ENCODE data around the gene SUMF2.
"Not testable (repeated sequence)": the region's sequence is repeated elsewhere in the genome, so short reads cannot be mapped to it uniquely, and the experiment has no call there.

The SUMF2 gene

GRCh38 chr7:56062382-56062781, 1.7 kb upstream of the SUMF2 start:
- DNase-seq (ENCODE audit: low read depth in 1 of 2, low spot score in 1 of 2): no peak

- DNase-seq (ENCODE audit: low read depth in 1 of 2, low spot score in 1 of 2): no peak
Measured at GRCh38 chr7:56063500-56063881, 595 bp upstream of the SUMF2 start.

- not testable (repeated sequence) for DNase-seq (ENCODE audit: low read depth in 1 of 2, low spot score in 1 of 2)
Measured at GRCh38 chr7:56066376-56066775, 2.3 kb downstream of the SUMF2 start.

DNA sequence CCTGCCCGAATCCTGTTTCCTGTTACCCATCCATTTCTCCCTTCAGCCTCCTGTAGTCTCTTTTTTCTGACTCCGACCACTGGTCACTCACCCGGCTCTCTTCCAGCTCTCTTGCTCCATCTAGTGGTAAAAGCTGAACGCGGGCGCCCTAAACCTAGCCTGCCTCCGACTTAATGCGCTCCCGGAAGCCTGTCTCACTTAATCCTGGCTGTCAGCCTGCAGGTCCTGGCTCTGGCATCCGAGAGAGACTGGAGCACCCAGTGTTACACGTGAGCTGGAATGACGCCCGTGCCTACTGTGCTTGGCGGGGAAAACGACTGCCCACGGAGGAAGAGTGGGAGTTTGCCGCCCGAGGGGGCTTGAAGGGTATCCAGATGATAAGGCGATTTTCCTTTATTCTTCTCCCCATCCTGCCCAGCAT, 10.3 kb downstream of the SUMF2 start:
- peak; percentile 34 to 35 for DNase-seq (ENCODE audit: low read depth in 1 of 2, low spot score in 1 of 2)

- DNase-seq (ENCODE audit: low read depth in 1 of 2, low spot score in 1 of 2): no peak
Measured at GRCh38 chr7:56077681-56078080, 13.6 kb downstream of the SUMF2 start.

- DNase-seq (ENCODE audit: low read depth in 1 of 2, low spot score in 1 of 2): no peak
Measured at GRCh38 chr7:56078196-56078595, 14.1 kb downstream of the SUMF2 start.

DNA sequence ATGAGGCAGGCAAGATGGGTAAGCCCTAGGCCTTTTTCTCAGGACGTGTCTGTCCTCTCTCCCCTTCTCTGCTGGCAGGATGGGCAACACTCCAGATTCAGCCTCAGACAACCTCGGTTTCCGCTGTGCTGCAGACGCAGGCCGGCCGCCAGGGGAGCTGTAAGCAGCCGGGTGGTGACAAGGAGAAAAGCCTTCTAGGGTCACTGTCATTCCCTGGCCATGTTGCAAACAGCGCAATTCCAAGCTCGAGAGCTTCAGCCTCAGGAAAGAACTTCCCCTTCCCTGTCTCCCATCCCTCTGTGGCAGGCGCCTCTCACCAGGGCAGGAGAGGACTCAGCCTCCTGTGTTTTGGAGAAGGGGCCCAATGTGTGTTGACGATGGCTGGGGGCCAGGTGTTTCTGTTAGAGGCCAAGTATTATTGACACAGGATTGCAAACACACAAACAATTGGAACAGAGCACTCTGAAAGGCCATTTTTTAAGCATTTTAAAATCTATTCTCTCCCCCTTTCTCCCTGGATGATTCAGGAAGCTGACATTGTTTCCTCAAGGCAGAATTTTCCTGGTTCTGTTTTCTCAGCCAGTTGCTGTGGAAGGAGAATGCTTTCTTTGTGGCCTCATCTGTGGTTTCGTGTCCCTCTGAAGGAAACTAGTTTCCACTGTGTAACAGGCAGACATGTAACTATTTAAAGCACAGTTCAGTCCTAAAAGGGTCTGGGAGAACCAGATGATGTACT, 15.5 kb downstream of the SUMF2 start:
- DNase-seq (ENCODE audit: low read depth in 1 of 2, low spot score in 1 of 2): no peak

- not testable (repeated sequence) for DNase-seq (ENCODE audit: low read depth in 1 of 2, low spot score in 1 of 2)
Measured at GRCh38 chr7:56080726-56081435, 16.8 kb downstream of the SUMF2 start.

DNA sequence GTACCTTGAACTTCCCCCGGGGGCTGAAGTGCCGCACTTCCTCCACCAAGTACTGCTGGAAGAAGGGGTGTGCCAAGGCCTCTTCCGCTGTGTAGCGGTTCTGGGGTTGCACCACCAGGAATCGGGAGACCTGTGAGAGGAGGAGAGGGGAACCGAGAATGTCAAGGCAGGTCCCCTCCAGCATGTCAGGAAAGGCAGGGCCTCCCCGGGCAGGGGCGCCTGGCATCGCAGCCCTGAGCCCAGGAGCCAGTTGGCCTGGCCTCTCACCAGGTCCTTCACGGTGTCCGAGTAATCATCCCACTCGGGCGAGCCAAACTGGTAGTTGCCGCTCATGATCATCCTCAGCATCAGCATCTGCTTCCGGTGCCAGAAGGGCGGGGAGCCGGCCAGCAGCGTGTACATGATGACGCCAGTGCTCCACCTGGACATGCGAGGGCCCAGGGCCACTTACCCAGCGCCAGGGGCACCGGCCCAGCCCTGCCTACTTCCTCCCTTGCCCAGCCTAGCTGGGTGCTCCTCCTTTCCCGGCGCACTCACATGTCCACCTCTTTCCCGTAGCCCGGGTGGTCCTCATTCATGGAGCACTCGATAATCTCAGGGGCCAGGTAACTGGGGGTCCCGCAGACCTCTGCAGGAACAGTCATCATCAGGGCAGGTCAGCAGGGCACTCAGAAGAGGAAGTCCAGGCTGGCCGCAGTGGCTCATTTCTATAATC, 17.7 kb downstream of the SUMF2 start:
- DNase-seq (ENCODE audit: low read depth in 1 of 2, low spot score in 1 of 2): no peak

GRCh38 chr7:56083150-56083785, 19.2 kb downstream of the SUMF2 start:
- DNase-seq (ENCODE audit: low read depth in 1 of 2, low spot score in 1 of 2): no peak

- DNase-seq (ENCODE audit: low read depth in 1 of 2, low spot score in 1 of 2): no peak
Measured at GRCh38 chr7:56086761-56087160, 22.7 kb downstream of the SUMF2 start.

DNA sequence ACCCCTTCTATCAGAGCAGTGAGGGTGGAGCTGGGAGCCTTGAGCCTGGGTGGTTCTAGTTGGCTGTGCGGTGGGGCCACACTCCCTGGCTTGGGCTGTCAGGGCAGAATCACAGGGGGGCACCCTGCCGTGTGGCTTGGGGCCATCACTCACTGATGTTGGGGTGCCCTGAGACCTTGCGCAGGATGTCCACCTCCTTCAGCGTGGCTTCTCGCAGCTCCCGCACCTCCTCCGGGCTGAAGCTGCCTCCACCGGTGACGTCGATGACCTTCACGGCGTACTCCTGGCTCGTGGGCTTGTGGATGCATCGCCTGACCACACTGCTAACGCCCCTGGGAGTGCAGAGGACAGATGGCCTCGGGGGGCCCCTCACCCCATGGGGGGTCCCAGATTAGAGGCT, 23.4 kb downstream of the SUMF2 start:
- DNase-seq (ENCODE audit: low read depth in 1 of 2, low spot score in 1 of 2): no peak

DNA sequence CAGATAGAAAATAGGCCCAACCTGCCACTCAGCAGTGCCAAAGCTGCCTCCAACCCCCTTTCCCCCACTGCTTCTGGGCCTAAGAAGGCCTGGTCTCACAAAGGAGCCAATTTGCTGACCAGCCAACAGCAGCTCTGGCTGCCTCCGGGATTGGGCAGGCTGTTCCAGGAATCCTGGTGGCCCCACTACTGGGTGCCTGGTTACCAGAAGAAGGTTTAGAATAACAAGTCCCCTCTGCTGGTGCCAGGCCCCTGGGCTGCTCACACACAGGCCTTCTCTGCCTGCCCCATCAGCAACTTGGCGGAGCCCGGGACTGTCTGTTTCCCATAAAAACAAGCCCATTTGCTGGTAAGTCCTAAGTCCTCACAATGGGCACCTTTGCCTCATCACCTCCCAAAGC, 27.5 kb downstream of the SUMF2 start:
- DNase-seq (ENCODE audit: low read depth in 1 of 2, low spot score in 1 of 2): no peak

DNA sequence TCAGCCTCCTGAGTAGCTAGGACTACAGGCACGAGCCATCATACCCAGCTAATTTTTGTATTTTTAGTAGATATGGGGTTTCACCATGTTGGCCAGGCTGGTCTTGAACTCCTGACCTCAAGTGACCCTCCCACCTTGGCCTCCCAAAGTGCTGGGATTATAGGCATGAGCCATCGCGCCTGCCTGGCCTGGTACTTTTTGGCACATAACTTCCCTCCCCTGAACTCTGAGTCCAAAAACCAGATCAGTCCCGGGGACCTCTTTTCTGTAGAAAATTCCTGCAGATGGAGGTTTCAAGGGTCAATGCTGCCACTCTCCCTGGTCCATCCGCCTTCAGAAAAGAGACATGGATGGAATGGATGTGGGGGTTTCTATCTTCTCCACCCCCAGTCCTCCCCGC, 28.3 kb downstream of the SUMF2 start:
- not testable (repeated sequence) for DNase-seq (ENCODE audit: low read depth in 1 of 2, low spot score in 1 of 2)

DNA sequence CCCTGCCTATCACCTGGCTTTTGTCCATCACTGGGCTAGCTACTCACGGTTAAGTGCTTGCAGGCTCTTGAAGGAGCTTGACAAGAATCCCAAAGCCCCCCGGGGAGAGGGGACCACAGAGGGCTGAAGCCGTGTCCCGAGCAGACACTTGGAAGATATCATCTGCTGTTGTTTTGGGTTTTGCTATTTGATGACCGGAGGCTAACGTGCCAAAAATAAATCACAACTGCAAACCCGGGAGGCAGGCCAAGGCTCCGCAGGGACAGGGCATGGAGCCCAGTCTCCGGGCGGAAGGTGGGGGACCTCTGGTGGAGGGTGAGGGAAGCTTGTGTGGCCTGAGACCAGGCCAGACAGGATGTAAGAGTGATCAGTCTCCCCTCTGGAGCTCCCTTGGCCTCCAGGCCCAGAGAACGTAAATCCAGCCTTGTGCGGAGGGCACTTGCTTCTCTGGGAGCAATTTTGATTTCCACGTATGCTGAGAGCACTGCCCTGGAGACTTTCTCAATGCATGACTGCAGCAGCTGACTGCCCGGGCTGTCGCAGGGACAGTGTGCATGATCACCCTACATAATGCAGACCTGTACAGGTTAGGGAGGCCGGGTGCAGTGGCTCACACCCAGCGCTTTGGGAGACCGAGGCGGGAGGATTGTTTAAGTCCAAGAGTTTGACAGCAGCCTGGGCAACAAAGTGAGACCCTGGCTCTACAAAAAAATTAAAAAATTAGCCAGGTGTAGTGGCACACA, 28.9 kb downstream of the SUMF2 start, which contains the start of gene PHKG1:
Gene PHKG1, minus strand, starts transcription at position 164 of the 743 bp plus-strand sequence. CDS start 4,011 bp downstream, outside the sequence.
- no peak for DNase-seq (ENCODE audit: low read depth in 1 of 2, low spot score in 1 of 2)

DNA sequence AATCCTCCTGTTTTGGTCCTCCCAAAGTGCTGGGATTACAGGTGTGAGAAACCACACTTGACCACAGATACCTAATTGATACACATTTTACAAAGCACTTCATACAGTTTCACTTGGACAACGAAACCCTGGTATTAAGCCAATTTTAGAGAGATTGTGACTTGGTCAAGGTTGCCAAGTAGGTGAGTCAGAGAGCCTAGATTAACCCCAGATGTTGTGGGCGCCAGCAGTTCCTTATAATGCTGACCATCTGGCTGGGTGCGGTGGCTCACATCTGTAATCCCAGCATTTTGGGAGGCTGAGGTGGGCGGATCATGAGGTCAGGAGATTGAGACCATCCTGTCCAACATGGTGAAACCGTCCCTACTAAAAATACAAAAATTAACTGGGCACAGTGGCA, 33.6 kb downstream of the SUMF2 start:
- DNase-seq (ENCODE audit: low read depth in 1 of 2, low spot score in 1 of 2): no peak

GRCh38 chr7:56098187-56099008, 34.3 kb downstream of the SUMF2 start:
- DNase-seq (ENCODE audit: low read depth in 1 of 2, low spot score in 1 of 2): not testable (repeated sequence)

GRCh38 chr7:56099653-56100052, 35.6 kb downstream of the SUMF2 start:
- DNase-seq (ENCODE audit: low read depth in 1 of 2, low spot score in 1 of 2): no peak

- not testable (repeated sequence) for DNase-seq (ENCODE audit: low read depth in 1 of 2, low spot score in 1 of 2)
Measured at GRCh38 chr7:56104138-56104537, 40.1 kb downstream of the SUMF2 start.

- DNase-seq (ENCODE audit: low read depth in 1 of 2, low spot score in 1 of 2): no peak
Measured at GRCh38 chr7:56105508-56105907, 41.4 kb downstream of the SUMF2 start.

Measured in stimulated activated CD4-positive, alpha-beta T cell treated with anti-CD3 and anti-CD28 coated beads, Interleukin-15, amount 100 ng/mL, for 1 hour (primary cell).